Measurements from ENCODE around the gene MYO1G.

DNA sequence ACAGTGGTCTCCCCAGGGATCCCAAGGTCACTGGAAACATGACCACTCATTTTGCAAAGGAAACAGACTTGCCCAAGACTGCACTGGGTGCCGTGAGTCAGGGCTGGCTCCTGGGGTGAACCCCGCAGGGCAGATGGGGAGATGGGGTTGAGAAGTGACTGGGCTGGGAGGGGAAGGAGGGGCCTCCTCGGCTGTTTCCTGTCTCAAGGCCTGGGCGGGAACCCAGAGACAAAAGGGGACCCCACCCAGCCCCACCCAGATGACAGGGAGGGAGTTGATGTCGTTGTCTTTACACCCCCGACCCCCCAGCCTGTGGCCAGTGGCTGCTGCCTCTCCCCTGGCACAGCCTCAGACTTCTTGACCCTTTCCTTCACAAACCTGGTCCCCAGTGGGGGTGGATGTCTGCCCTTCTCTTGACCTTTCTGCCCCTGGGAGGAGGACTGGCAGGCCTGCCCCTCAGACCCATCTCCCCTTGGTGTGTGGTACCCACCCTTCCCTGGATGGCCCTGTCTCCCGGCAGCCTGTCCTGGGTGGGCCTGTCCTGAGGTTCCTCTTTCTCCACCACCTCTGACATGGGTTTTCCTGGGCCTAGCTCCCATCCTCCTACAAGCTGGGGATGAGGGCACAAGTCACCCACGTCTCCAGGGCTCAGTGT is 1.4 kb downstream of the MYO1G start:
- TF ChIP-seq, protein P1, sequence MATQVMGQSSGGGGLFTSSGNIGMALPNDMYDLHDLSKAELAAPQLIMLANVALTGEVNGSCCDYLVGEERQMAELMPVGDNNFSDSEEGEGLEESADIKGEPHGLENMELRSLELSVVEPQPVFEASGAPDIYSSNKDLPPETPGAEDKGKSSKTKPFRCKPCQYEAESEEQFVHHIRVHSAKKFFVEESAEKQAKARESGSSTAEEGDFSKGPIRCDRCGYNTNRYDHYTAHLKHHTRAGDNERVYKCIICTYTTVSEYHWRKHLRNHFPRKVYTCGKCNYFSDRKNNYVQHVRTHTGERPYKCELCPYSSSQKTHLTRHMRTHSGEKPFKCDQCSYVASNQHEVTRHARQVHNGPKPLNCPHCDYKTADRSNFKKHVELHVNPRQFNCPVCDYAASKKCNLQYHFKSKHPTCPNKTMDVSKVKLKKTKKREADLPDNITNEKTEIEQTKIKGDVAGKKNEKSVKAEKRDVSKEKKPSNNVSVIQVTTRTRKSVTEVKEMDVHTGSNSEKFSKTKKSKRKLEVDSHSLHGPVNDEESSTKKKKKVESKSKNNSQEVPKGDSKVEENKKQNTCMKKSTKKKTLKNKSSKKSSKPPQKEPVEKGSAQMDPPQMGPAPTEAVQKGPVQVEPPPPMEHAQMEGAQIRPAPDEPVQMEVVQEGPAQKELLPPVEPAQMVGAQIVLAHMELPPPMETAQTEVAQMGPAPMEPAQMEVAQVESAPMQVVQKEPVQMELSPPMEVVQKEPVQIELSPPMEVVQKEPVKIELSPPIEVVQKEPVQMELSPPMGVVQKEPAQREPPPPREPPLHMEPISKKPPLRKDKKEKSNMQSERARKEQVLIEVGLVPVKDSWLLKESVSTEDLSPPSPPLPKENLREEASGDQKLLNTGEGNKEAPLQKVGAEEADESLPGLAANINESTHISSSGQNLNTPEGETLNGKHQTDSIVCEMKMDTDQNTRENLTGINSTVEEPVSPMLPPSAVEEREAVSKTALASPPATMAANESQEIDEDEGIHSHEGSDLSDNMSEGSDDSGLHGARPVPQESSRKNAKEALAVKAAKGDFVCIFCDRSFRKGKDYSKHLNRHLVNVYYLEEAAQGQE (IDR thresholded peaks at IDR 0.05; ENCODE audit: insufficient read depth in 1 of 2, low read depth in 2 of 2, low read length in 1 of 2) = no peak
- TF ChIP-seq CTCF (IDR thresholded peaks at IDR 0.05) (no peak), POLR2AphosphoS5 (IDR thresholded peaks at IDR 0.05; ENCODE audit: low read depth, low read length) (no peak), TCF7L2 (IDR thresholded peaks at IDR 0.05; ENCODE audit: low read depth, low read length) (no peak), SIN3A (IDR thresholded peaks at IDR 0.05; ENCODE audit: borderline replicate concordance, insufficient read depth, low read depth, low read length) (no peak)
